ENCODE measurements around the gene CCL14. TPM values are rescaled to one million over a fixed set of nuclear protein-coding genes. Genes with fewer than 3 reads are reported as not detected.
"Not testable (repeated sequence)": the region's sequence is repeated elsewhere in the genome, so short reads cannot be mapped to it uniquely, and the experiment has no call there.

The CCL14 gene
- total RNA-seq, 2 donors from 2014 or later = not detected

GRCh38 chr17:35942588-35943186 is 43.8 kb downstream of the CCL14 start:
- no peak overlapping the region for H3K4me3 Mint-ChIP-seq
- no peak overlapping the region for H3K27ac Mint-ChIP-seq
- H3K4me1 Mint-ChIP-seq = no peaks in the 10 kb centered on the region
- H3K9me3 Mint-ChIP-seq = no peaks in the 10 kb centered on the region
- ATAC-seq (replicated peaks) = no peak
- no peaks in the 10 kb centered on the region for H3K27me3 Mint-ChIP-seq
- no peaks in the 10 kb centered on the region for H3K36me3 Mint-ChIP-seq (ENCODE audit: low read depth)

GRCh38 chr17:35938492-35938891 is 48.0 kb downstream of the CCL14 start:
- ATAC-seq (replicated peaks); H3K9me3 Mint-ChIP-seq; H3K4me3 Mint-ChIP-seq: not testable (repeated sequence)

GRCh38 chr17:35936063-35936462 is 50.5 kb downstream of the CCL14 start:
- no peak for ATAC-seq (replicated peaks)
- H3K4me3 Mint-ChIP-seq = no peak overlapping the region
- no peak overlapping the region for H3K27ac Mint-ChIP-seq
- no peaks in the 10 kb centered on the region for H3K36me3 Mint-ChIP-seq (ENCODE audit: low read depth)
- no peaks in the 10 kb centered on the region for H3K9me3 Mint-ChIP-seq
- no peaks in the 10 kb centered on the region for H3K27me3 Mint-ChIP-seq
- peaks cover under 1% of the 10 kb centered on the region for H3K4me1 Mint-ChIP-seq

More at GRCh38 chr17:35938492-35938891, 48.0 kb downstream of the CCL14 start:
- not testable (repeated sequence) for H3K27me3 Mint-ChIP-seq; H3K4me1 Mint-ChIP-seq; H3K27ac Mint-ChIP-seq; H3K36me3 Mint-ChIP-seq (ENCODE audit: low read depth)

- Mint-ChIP-seq H3K4me3 (no peak overlapping the region), H3K27ac (no peak overlapping the region), H3K9me3 (no peaks in the 10 kb centered on the region), H3K36me3 (ENCODE audit: low read depth) (peaks cover 5% of the 10 kb centered on the region), H3K27me3 (no peaks in the 10 kb centered on the region), H3K4me1 (peaks cover 7% of the 10 kb centered on the region)
- ATAC-seq (replicated peaks) = no peak
These were observed 51.8 kb downstream of the CCL14 start for GRCh38 chr17:35934760-35935159.

Other genes with a start within 250 kb of the CCL14 start
- not detected for gene GAS2L2, start 233.5 kb downstream of the CCL14 start, total RNA-seq
- gene C17orf50, start 225.8 kb downstream of the CCL14 start, total RNA-seq = not detected
- not detected for gene MMP28, start 191.1 kb downstream of the CCL14 start, total RNA-seq
- gene TAF15, start 177.2 kb downstream of the CCL14 start, total RNA-seq = 100 to 1,000 TPM; 240 to 282 TPM
- gene HEATR9, start 117.8 kb downstream of the CCL14 start, total RNA-seq = under 1 TPM in 1 of 2 donors, not detected in 1; 0.24 TPM
- 10 to 100 TPM; 17.2 to 22.5 TPM for gene CCL5, start 106.4 kb downstream of the CCL14 start, total RNA-seq
- gene RDM1, start 56.0 kb downstream of the CCL14 start, total RNA-seq = 1 to 10 TPM; 2.0 to 4.3 TPM
- not detected for gene LYZL6, start 43.0 kb downstream of the CCL14 start, total RNA-seq
- not detected for gene CCL16, start 5.2 kb downstream of the CCL14 start, total RNA-seq
- not detected for gene CCL15, start 14.8 kb upstream of the CCL14 start, total RNA-seq
- not detected for gene CCL23, start 31.2 kb upstream of the CCL14 start, total RNA-seq
- gene CCL18, start 77.5 kb upstream of the CCL14 start, total RNA-seq = not detected
- gene CCL3, start 103.4 kb upstream of the CCL14 start, total RNA-seq = 100 to 1,000 TPM in 1 of 2 donors, 10 to 100 TPM in 1; 75.4 to 108 TPM
- gene CCL4, start 117.1 kb upstream of the CCL14 start, total RNA-seq = 10 to 100 TPM; 26.1 to 73.9 TPM
- gene TBC1D3B, start 189.9 kb upstream of the CCL14 start, total RNA-seq = 10 to 100 TPM in 1 of 2 donors, 1 to 10 TPM in 1; 6.1 to 24.0 TPM
- gene CCL3L1, start 210.0 kb upstream of the CCL14 start, total RNA-seq = 1 to 10 TPM; 5.1 to 8.5 TPM
- 1 to 10 TPM; 2.3 to 5.5 TPM for gene CCL4L2, start 224.3 kb upstream of the CCL14 start, total RNA-seq

Data from activated T-helper 17 cell treated with anti-CD3 and anti-CD28 coated beads, Interleukin-2, amount 50 U/mL, for 72 hours (primary cell).